Stomach smooth muscle (tissue), 2 donors: ENCODE measurements around the gene RFX5.
"Not testable (repeated sequence)": the region's sequence is repeated elsewhere in the genome, so short reads cannot be mapped to it uniquely, and the experiment has no call there.

Experiments used
- H3K27ac ChIP-seq: one replicate; pipeline ENCODE4 v1.7.0; 2013; ENCODE audit warnings: mild to moderate bottlenecking, low read length, inconsistent platforms
- H3K27me3 ChIP-seq, 2 donors: one replicate each; pipeline ENCODE4 v1.7.0; 2013; ENCODE audit warnings: low read length in 2 of 2; ENCODE audit not compliant: insufficient read depth in 2 of 2, control insufficient read depth in 1 of 2
- H3K36me3 ChIP-seq, 2 donors: one replicate each; pipeline ENCODE4 v1.7.0; 2013; ENCODE audit warnings: low read length in 2 of 2; ENCODE audit not compliant: control insufficient read depth in 2 of 2, insufficient read depth in 2 of 2
- H3K4me1 ChIP-seq: one replicate; pipeline ENCODE4 v1.7.0; 2013; ENCODE audit warnings: low read length; ENCODE audit not compliant: control insufficient read depth, insufficient read depth
- H3K4me3 ChIP-seq, 2 donors: one replicate each; pipeline ENCODE4 v1.7.0; 2013; ENCODE audit warnings: low read length in 2 of 2
- H3K9ac ChIP-seq, 2 donors: one replicate each; pipeline ENCODE4 v1.7.0; 2013; ENCODE audit warnings: low read length in 2 of 2, mild to moderate bottlenecking in 1 of 2
- H3K9me3 ChIP-seq, 2 donors: one replicate each; pipeline ENCODE4 v1.7.0; 2013; ENCODE audit warnings: low read length in 2 of 2; ENCODE audit not compliant: control insufficient read depth in 2 of 2
- donor health status: healthy.
- donor health status: Pancreatic carcinoma.

RFX5 gene

DNA sequence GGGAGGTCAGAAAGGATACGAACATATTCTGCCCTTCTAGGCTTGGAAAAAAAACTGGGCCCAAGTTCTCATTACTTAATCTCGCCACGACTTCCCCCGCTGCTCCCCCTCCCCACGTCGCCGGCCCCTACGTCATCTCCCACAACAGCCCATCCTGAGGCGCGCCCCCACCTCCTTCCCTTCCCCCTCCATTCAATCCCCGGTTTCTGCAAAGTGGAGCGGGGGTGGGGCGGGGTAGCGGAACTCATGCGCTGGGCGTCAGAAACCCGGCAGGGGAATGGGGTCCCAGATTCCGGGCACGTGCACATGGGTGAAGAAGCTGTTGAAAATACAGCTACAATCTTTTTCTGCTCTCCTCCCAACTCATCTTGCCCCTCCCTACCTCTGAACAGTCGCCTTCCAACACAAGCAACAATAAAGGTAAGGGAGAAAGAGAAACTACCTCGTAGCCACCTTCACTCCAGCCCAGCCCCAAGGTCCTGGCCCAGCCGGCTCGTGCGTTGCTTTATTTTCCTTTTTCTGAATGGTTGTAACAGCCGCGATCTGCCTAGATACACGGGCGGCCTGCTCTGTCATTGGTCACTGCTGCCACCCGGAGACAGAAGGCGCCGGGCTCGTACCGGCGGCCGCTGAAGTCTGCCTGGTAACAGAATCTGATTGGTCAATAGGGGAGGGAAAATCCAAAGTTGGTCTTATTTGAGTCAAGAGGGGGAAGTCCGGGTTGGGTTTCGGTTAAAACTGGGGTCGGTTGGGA is at the start of gene RFX5:
TSS of gene RFX5 (minus strand) at position 484 of the 754 bp plus-strand sequence. CDS start 932 bp downstream, outside the sequence.
- H3K9ac ChIP-seq = peak within 1 kb of the TSS; percentile 88 to 96
- peaks cover 16% of the 10 kb centered on the region for H3K4me1 ChIP-seq
- H3K4me3 ChIP-seq = peak within 1 kb of the TSS; percentile 94 to 99
- H3K27ac ChIP-seq = peak within 1 kb of the TSS; percentile 95
- no peaks in the 10 kb centered on the region for H3K27me3 ChIP-seq
- peaks cover 24 to 25% of the 10 kb centered on the region in 2 donors for H3K36me3 ChIP-seq
- H3K9me3 ChIP-seq = no peaks in the 10 kb centered on the region

DNA sequence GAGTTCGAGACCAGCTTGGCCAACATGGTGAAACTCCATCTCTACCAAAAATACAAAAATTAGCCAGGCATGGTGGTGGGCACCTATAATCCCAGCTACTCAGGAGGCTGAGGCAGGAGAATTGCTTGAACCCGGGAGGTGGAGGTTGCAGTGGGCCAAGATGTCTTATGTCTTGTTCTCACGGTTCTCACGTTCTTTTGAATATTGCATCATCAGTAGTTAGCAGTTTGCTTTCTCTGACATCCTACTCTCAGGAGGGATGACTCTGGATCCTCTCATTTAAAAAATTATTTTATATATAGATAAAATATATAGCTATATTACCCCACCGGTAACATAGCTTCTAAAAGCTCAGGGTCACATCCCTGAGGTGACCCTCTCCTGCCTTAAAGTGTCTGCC is 49.2 kb upstream of the RFX5 start:
- H3K27me3 ChIP-seq, H3K27ac ChIP-seq, H3K36me3 ChIP-seq, H3K4me3 ChIP-seq, H3K9me3 ChIP-seq, H3K9ac ChIP-seq: not testable (repeated sequence)
- peaks cover 13% of the 10 kb centered on the region for H3K4me1 ChIP-seq

DNA sequence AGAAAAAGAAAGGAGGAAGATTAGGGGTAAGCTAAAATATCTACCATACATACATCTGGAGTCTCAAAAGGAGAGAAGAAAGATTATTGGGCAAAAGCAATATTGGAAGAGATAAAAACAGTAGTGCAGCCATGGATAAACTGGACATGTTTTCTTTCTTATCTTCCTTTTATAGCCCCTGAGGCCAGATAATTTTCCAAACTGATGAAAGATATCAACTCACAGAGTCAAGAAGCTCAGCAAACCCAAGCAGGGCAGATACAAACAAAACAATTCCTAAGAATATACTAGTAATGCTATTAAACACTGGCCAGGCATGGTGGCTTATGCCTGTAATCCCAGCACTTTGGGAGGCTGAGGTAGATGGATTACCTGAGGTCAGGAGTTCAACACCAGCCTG is 46.5 kb upstream of the RFX5 start:
- no peaks in the 10 kb centered on the region for H3K36me3 ChIP-seq
- H3K9ac ChIP-seq = no peak overlapping the region
- H3K27ac ChIP-seq = no peak overlapping the region

GRCh38 chr1:151391079-151391563 is 44.1 kb upstream of the RFX5 start:
- H3K27me3 ChIP-seq = no peaks in the 10 kb centered on the region
- no peaks in the 10 kb centered on the region for H3K9me3 ChIP-seq
- H3K4me3 ChIP-seq = no peak overlapping the region
- no peak overlapping the region for H3K9ac ChIP-seq
- no peak overlapping the region for H3K27ac ChIP-seq
- H3K36me3 ChIP-seq = no peaks in the 10 kb centered on the region
- H3K4me1 ChIP-seq = no peaks in the 10 kb centered on the region

More for the DNA sequence above, 46.5 kb upstream of the RFX5 start:
- H3K27me3 ChIP-seq = no peaks in the 10 kb centered on the region
- H3K4me3 ChIP-seq = no peak overlapping the region
- H3K9me3 ChIP-seq = no peaks in the 10 kb centered on the region
- no peaks in the 10 kb centered on the region for H3K4me1 ChIP-seq

DNA sequence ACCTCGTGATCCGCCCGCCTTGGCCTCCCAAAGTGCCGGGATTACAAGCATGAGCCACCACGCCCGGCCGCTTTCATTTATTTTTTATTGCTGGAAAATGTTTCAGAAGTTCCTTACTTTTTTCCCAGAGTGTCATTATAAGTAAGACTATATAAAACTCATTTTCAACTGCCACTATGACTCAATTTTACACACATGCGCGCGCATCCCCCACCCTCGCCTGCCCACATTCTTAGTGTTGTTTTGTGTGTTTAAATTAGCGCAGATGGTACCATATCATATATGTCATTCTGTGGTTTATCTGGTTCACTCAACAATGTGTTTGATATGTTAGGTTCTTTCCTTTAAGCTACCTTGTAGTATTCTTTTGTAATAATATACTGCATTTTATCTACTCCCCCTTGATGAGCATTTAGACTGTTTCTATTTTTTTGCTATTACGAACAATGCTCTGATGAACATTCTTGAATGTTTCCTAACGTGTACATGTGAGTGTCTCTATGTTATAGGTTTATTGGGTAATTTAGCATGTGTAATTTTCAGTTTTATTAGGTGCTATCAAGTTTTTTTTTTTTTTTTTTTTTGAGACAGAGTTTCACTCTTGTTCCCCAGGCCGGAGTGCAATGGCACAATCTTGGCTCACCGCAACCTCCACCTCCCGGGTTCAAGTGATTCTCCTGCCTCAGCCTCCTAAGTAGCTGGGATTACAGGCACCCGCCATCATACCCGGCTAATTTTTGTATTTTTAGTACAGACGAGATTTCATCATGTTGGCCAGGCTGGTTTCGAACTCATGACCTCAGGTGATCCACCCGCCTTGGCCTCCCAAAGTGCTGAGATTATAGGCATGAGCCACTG is 43.4 kb upstream of the RFX5 start:
- H3K9me3 ChIP-seq, H3K4me3 ChIP-seq, H3K27ac ChIP-seq, H3K4me1 ChIP-seq, H3K36me3 ChIP-seq, H3K27me3 ChIP-seq, H3K9ac ChIP-seq: not testable (repeated sequence)

- Histone ChIP-seq H3K4me3 (no peak overlapping the region), H3K9ac (no peak overlapping the region), H3K9me3 (no peaks in the 10 kb centered on the region), H3K4me1 (no peaks in the 10 kb centered on the region), H3K27me3 (no peaks in the 10 kb centered on the region), H3K36me3 (no peaks in the 10 kb centered on the region), H3K27ac (no peak overlapping the region)
Measured at GRCh38 chr1:151386002-151386401, 39.0 kb upstream of the RFX5 start.

GRCh38 chr1:151384584-151384983 is 37.5 kb upstream of the RFX5 start:
- Histone ChIP-seq H3K27ac (no peak overlapping the region), H3K36me3 (no peaks in the 10 kb centered on the region), H3K4me3 (no peak overlapping the region), H3K9me3 (no peaks in the 10 kb centered on the region), H3K9ac (no peak overlapping the region), H3K27me3 (no peaks in the 10 kb centered on the region), H3K4me1 (no peaks in the 10 kb centered on the region)

- Histone ChIP-seq H3K4me3 (no peak overlapping the region), H3K36me3 (no peaks in the 10 kb centered on the region), H3K27ac (no peak overlapping the region), H3K27me3 (no peaks in the 10 kb centered on the region), H3K9ac (no peak overlapping the region), H3K4me1 (peaks cover 6% of the 10 kb centered on the region), H3K9me3 (no peaks in the 10 kb centered on the region)
Measured at GRCh38 chr1:151377150-151377884, 30.3 kb upstream of the RFX5 start.

GRCh38 chr1:151373196-151373595 is 26.1 kb upstream of the RFX5 start:
- Histone ChIP-seq H3K27ac (no peak overlapping the region), H3K4me3 (no peak overlapping the region), H3K36me3 (peaks cover 6 to 8% of the 10 kb centered on the region in 2 donors), H3K4me1 (peaks cover 34% of the 10 kb centered on the region), H3K27me3 (no peaks in the 10 kb centered on the region), H3K9me3 (no peaks in the 10 kb centered on the region), H3K9ac (no peak overlapping the region)

DNA sequence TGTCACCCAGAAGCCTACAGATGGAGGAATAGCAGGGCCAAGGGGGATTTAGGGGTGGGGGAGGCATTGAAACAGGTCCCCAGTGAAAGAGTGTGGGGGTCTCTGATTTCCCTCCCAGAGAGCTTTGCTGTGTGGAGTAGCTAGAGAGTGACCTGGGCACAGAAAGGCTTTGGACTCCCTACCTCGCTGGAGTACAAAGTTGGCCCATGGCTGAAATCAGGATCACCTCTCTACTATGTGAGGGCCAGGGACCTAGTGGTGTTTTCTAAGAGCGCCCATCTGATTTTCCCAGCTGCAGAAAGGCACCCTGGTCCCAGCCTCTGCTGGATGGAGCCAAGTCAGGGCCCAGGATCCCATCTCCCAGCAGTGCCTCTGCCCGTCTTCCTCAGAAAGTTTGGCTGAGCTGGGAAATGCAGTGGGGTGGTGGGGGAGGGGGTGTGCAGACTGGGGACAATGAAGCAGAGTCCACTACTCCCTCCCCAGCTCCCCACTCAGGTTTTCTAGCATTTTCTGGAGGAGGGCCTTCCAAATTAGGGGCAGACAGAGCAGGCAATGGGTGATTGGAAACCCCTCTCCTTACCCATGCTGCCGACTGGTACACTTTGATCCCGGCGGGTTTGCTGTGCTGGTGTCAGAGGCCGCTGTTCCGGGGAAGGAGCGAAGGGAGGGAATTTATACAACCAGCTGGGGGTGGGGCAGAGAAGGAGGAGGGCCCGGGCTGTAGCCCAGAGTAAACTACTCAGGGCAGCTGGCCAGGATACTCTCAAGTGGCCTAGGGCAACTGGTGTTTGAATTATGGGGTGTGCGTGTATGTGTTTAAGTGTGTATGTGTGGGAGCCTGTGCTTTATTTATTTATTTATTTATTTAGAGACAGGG is 25.2 kb upstream of the RFX5 start, which contains the start of gene SELENBP1:
TSS of gene SELENBP1 (minus strand) at position 648 of the 877 bp plus-strand sequence. CDS start at position 584, 64 bp downstream.
- Histone ChIP-seq H3K27ac (peak within 1 kb of the TSS; percentile 89), H3K36me3 (peaks cover 12 to 15% of the 10 kb centered on the region in 2 donors), H3K27me3 (no peaks in the 10 kb centered on the region), H3K4me3 (peak within 1 kb of the TSS; percentile 54 to 80), H3K9me3 (no peaks in the 10 kb centered on the region), H3K9ac (peak within 1 kb of the TSS; percentile 40 to 73), H3K4me1 (peaks cover 34% of the 10 kb centered on the region)
